Keratinocyte (primary cell): ENCODE data around the gene CPOX. TPM values are rescaled to one million over a fixed set of nuclear protein-coding genes. Genes with fewer than 3 reads are reported as not detected.

ENCODE experiments used
- DNase-seq: peaks from one replicate; pipeline ENCODE4 v3.0.0-alpha.2; 2011; ENCODE audit warnings: low read depth, missing footprints, low spot score
- FAIRE-seq: peaks from 2 replicates; lab custom pipeline; 2011; peaks lifted over from hg19 to GRCh38; lab: Jason Lieb, UNC
- H2AFZ ChIP-seq: 2 replicates; pipeline ENCODE4 v1.6.0; 2012; ENCODE audit warnings: low read length, control low read depth, inconsistent platforms; ENCODE audit not compliant: control insufficient read depth
- H3K27ac ChIP-seq: 2 replicates; pipeline ENCODE4 v1.5.1; 2011; ENCODE audit warnings: low read length; ENCODE audit not compliant: control insufficient read depth, insufficient read depth
- H3K27me3 ChIP-seq: 3 replicates; pipeline ENCODE4 v1.6.0; 2011; ENCODE audit warnings: low read length; ENCODE audit not compliant: control insufficient read depth, insufficient read depth; ENCODE audit errors: extremely low read depth
- H3K36me3 ChIP-seq, 2 experiments: 2 replicates in 1 of 2; 3 replicates in 1 of 2; pipeline ENCODE4 v1.5.1; 2011; ENCODE audit warnings: low read length in 2 of 2, mild to moderate bottlenecking in 1 of 2; ENCODE audit not compliant: control insufficient read depth in 2 of 2, insufficient read depth in 2 of 2; ENCODE audit errors: extremely low read depth in 1 of 2
- H3K4me1 ChIP-seq: 3 replicates; pipeline ENCODE4 v1.5.1; 2011; ENCODE audit warnings: low read length; ENCODE audit not compliant: control insufficient read depth, insufficient read depth; ENCODE audit errors: extremely low read depth
- H3K4me2 ChIP-seq: 3 replicates; pipeline ENCODE4 v1.6.0; 2011; ENCODE audit warnings: low read depth, low read length; ENCODE audit not compliant: control insufficient read depth, insufficient read depth; ENCODE audit errors: extremely low read depth
- H3K4me3 ChIP-seq, 3 experiments: fragments of 200-600 bp in 1 of 3; sonication (generic) in 1 of 3; 2 replicates in 2 of 3; 3 replicates in 1 of 3; pipeline ENCODE4 v1.5.1; 2011 to 2016; ENCODE audit warnings: low read length in 3 of 3, mild to moderate bottlenecking in 3 of 3, control low read depth in 2 of 3, inconsistent platforms in 1 of 3, low read depth in 1 of 3, mixed read lengths in 1 of 3, mixed run types in 1 of 3, moderate library complexity in 1 of 3; ENCODE audit not compliant: control insufficient read depth in 2 of 3, insufficient read depth in 2 of 3; ENCODE audit errors: extremely low read depth in 1 of 3
- H3K79me2 ChIP-seq: 2 replicates; pipeline ENCODE4 v1.6.0; 2012; ENCODE audit warnings: low read length; ENCODE audit not compliant: control insufficient read depth, insufficient read depth
- H3K9ac ChIP-seq: 3 replicates; pipeline ENCODE4 v1.6.0; 2011; ENCODE audit warnings: low read length; ENCODE audit not compliant: control insufficient read depth, insufficient read depth; ENCODE audit errors: extremely low read depth
- H3K9me1 ChIP-seq: 3 replicates; pipeline ENCODE4 v1.6.0; 2011; ENCODE audit warnings: low read length; ENCODE audit not compliant: control insufficient read depth, insufficient read depth; ENCODE audit errors: extremely low read depth
- H3K9me3 ChIP-seq: 2 replicates; pipeline ENCODE4 v1.5.1; 2012; ENCODE audit warnings: low read depth, low read length; ENCODE audit not compliant: control insufficient read depth
- H4K20me1 ChIP-seq: 3 replicates; pipeline ENCODE4 v1.6.0; 2011; ENCODE audit warnings: low read length; ENCODE audit not compliant: control insufficient read depth, insufficient read depth; ENCODE audit errors: extremely low read depth
- EZH2 ChIP-seq: IDR thresholded peaks from one replicate; pipeline ENCODE4 v1.6.1; 2012; ENCODE audit warnings: inconsistent platforms, mild to moderate bottlenecking, low read length, moderate library complexity
- dilution Hi-C: fragments of 300-500 bp; cut with MboI; formaldehyde crosslinking; loops from one replicate; pipeline ENCODE4 v1.7.0; 2020; ENCODE audit warnings: low sequenced_read_pairs; ENCODE audit not compliant: extremely low pct_ligation_motif_present
- polyA plus RNA-seq, 5 experiments: library from polyadenylated mRNA; depleted of rRNA in 3 of 5; stranded (reverse) in 3 of 5; stranded (forward) in 1 of 5; unstranded in 1 of 5; fragments of >200 nt; gene quantifications; 1 replicate in 1 of 5; 2 replicates in 3 of 5; 3 replicates in 1 of 5; pipeline versions ENCODE4 v1.2.1 to v1.2.3, GENCODE V29; 2011 to 2012; ENCODE audit warnings: missing spikeins in 2 of 5, low read depth in 1 of 5, low replicate concordance in 1 of 5
- TF ChIP-seq, protein P1 (sequence below), 3 experiments: IDR thresholded peaks in 1 of 3; conservative IDR thresholded peaks in 1 of 3; optimal IDR thresholded peaks in 1 of 3; 2 replicates in 2 of 3; 3 replicates in 1 of 3; pipeline versions ENCODE3 to v1.5.1; 2011; ENCODE audit warnings: low read length in 3 of 3, mild to moderate bottlenecking in 3 of 3, moderate library complexity in 2 of 3, control low read depth in 1 of 3, inconsistent platforms in 1 of 3; ENCODE audit not compliant: insufficient read depth in 2 of 3; ENCODE audit errors: extremely low read depth in 1 of 3

Gene CPOX
- polyA plus RNA-seq, 1 donor (not counting 4 experiments of a cell fraction or from before 2014, with no cell fraction given): 29.4 TPM

DNA sequence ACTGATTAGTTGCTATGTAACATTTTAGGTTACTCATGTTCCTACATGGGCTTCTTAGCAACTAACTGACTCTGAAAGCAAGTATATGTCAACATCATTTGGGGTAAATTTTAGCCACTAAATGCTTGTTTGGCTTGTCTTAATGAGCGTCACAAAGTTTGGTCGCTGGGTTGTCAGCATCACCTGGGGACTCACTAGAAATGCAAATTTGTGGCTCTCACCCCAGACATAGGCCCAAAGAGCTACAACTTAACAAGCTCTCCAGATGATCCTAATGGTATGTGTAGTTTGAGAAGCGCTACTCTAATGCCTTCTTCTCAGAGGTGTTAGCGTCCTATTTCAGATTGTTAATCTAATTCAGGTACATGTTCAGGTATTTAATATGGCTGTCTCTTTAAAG, 32.7 kb upstream of the CPOX start:
- H3K36me3 ChIP-seq: no peaks in the 10 kb centered on the region

GRCh38 chr3:98623572-98624280, 30.3 kb upstream of the CPOX start:
- DNase-seq: no peak
- H3K79me2 ChIP-seq: no peaks in the 10 kb centered on the region
- no peaks in the 10 kb centered on the region for H3K9me1 ChIP-seq
- TF ChIP-seq, protein P1, sequence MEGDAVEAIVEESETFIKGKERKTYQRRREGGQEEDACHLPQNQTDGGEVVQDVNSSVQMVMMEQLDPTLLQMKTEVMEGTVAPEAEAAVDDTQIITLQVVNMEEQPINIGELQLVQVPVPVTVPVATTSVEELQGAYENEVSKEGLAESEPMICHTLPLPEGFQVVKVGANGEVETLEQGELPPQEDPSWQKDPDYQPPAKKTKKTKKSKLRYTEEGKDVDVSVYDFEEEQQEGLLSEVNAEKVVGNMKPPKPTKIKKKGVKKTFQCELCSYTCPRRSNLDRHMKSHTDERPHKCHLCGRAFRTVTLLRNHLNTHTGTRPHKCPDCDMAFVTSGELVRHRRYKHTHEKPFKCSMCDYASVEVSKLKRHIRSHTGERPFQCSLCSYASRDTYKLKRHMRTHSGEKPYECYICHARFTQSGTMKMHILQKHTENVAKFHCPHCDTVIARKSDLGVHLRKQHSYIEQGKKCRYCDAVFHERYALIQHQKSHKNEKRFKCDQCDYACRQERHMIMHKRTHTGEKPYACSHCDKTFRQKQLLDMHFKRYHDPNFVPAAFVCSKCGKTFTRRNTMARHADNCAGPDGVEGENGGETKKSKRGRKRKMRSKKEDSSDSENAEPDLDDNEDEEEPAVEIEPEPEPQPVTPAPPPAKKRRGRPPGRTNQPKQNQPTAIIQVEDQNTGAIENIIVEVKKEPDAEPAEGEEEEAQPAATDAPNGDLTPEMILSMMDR (optimal IDR thresholded peaks at IDR 0.05 in 1 of 3, IDR thresholded peaks at IDR 0.05 in 1 of 3, conservative IDR thresholded peaks at IDR 0.05 in 1 of 3; ENCODE audit: extremely low read depth in 1 of 3, insufficient read depth in 2 of 3, low read length in 3 of 3): no peak
- no peak for TF ChIP-seq EZH2
- no peak overlapping the region for H3K27ac ChIP-seq
- H2AFZ ChIP-seq: no peak overlapping the region
- no peaks in the 10 kb centered on the region for H3K4me1 ChIP-seq
- H3K9ac ChIP-seq: no peak overlapping the region
- no peaks in the 10 kb centered on the region for H3K36me3 ChIP-seq
- dilution Hi-C loops: loop anchor here (25.0 kb wide), 1 partner anchor 164 kb away; no protein-coding TSS in a partner anchor
- FAIRE-seq: no peak
- no peaks in the 10 kb centered on the region for H4K20me1 ChIP-seq
- H3K4me2 ChIP-seq: no peak overlapping the region
- no peak overlapping the region for H3K4me3 ChIP-seq
- H3K9me3 ChIP-seq: no peaks in the 10 kb centered on the region
- H3K27me3 ChIP-seq: no peaks in the 10 kb centered on the region

More for the DNA sequence above, 32.7 kb upstream of the CPOX start:
- Histone ChIP-seq H4K20me1 (no peaks in the 10 kb centered on the region), H3K4me3 (no peak overlapping the region), H3K79me2 (no peaks in the 10 kb centered on the region), H3K9me3 (no peaks in the 10 kb centered on the region), H3K27me3 (no peaks in the 10 kb centered on the region), H2AFZ (no peak overlapping the region), H3K9ac (no peak overlapping the region), H3K4me2 (no peak overlapping the region), H3K27ac (no peak overlapping the region), H3K4me1 (no peaks in the 10 kb centered on the region), H3K9me1 (no peaks in the 10 kb centered on the region)
- TF ChIP-seq, protein P1 (optimal IDR thresholded peaks at IDR 0.05 in 1 of 3, IDR thresholded peaks at IDR 0.05 in 1 of 3, conservative IDR thresholded peaks at IDR 0.05 in 1 of 3; ENCODE audit: extremely low read depth in 1 of 3, insufficient read depth in 2 of 3, low read length in 3 of 3): no peak
- TF ChIP-seq EZH2: no peak
- dilution Hi-C loops: no loop called here
- no peak for DNase-seq
- FAIRE-seq: no peak
